ENCODE data around the gene DOK6.
"Not testable (repeated sequence)": the region's sequence is repeated elsewhere in the genome, so short reads cannot be mapped to it uniquely, and the experiment has no call there.

DOK6 gene

GRCh38 chr18:69817335-69817940 lies 416.8 kb downstream of the DOK6 start:
- no peak overlapping the region for H3K4me3 ChIP-seq (ENCODE audit: low read depth, low read length)
- in situ Hi-C loops (cut with HindIII; ENCODE audit: low sequenced_read_pairs) = no loop called here
- TF ChIP-seq CTCF (IDR thresholded peaks at IDR 0.05; ENCODE audit: low read depth, low read length, missing control alignments) = no peak
- peak; percentile 18 for DNase-seq (ENCODE audit: low read depth)

GRCh38 chr18:69819460-69819859 lies 418.8 kb downstream of the DOK6 start:
- in situ Hi-C loops (cut with HindIII; ENCODE audit: low sequenced_read_pairs) = no loop called here
- no peak for TF ChIP-seq CTCF (IDR thresholded peaks at IDR 0.05; ENCODE audit: low read depth, low read length, missing control alignments)
- no peak overlapping the region for H3K4me3 ChIP-seq (ENCODE audit: low read depth, low read length)
- DNase-seq (ENCODE audit: low read depth) = no peak

- no peak overlapping the region for H3K4me3 ChIP-seq (ENCODE audit: low read depth, low read length)
- no peak for DNase-seq (ENCODE audit: low read depth)
- in situ Hi-C loops (cut with HindIII; ENCODE audit: low sequenced_read_pairs) = no loop called here
- no peak for TF ChIP-seq CTCF (IDR thresholded peaks at IDR 0.05; ENCODE audit: low read depth, low read length, missing control alignments)
Observed at GRCh38 chr18:69820538-69820937, 419.9 kb downstream of the DOK6 start.

DNA sequence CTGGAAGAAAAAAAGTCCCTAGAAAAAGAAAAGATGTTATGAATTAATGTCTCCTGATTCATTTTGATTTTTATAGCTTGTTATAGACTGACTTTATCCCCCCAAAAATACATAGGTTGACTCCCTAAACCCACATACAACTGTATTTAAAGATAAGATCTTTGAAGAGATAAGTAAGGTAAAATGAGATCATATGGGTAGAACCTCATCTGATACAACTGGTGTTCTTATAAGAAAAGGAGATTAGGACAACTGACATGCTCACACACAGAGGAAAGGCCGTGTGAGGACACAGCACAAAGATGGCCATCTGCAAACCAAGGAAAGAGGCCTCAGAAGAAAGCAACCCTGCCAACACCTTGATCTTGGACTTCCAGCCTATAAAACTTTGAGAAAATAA lies 429.5 kb downstream of the DOK6 start:
- DNase-seq (ENCODE audit: low read depth) = no peak
- in situ Hi-C loops (cut with HindIII; ENCODE audit: low sequenced_read_pairs) = no loop called here
- no peak for TF ChIP-seq CTCF (IDR thresholded peaks at IDR 0.05; ENCODE audit: low read depth, low read length, missing control alignments)
- H3K4me3 ChIP-seq (ENCODE audit: low read depth, low read length) = no peak overlapping the region

- H3K4me3 ChIP-seq (ENCODE audit: low read depth, low read length); DNase-seq (ENCODE audit: low read depth); in situ Hi-C loops (cut with HindIII; ENCODE audit: low sequenced_read_pairs): not testable (repeated sequence)
Observed at GRCh38 chr18:69834980-69835379, 434.3 kb downstream of the DOK6 start.

- no peak overlapping the region for H3K4me3 ChIP-seq (ENCODE audit: low read depth, low read length)
- no peak for DNase-seq (ENCODE audit: low read depth)
- in situ Hi-C loops (cut with HindIII; ENCODE audit: low sequenced_read_pairs) = no loop called here
- TF ChIP-seq CTCF (IDR thresholded peaks at IDR 0.05; ENCODE audit: low read depth, low read length, missing control alignments) = no peak
Observed at GRCh38 chr18:69838003-69838402, 437.3 kb downstream of the DOK6 start.

DNA sequence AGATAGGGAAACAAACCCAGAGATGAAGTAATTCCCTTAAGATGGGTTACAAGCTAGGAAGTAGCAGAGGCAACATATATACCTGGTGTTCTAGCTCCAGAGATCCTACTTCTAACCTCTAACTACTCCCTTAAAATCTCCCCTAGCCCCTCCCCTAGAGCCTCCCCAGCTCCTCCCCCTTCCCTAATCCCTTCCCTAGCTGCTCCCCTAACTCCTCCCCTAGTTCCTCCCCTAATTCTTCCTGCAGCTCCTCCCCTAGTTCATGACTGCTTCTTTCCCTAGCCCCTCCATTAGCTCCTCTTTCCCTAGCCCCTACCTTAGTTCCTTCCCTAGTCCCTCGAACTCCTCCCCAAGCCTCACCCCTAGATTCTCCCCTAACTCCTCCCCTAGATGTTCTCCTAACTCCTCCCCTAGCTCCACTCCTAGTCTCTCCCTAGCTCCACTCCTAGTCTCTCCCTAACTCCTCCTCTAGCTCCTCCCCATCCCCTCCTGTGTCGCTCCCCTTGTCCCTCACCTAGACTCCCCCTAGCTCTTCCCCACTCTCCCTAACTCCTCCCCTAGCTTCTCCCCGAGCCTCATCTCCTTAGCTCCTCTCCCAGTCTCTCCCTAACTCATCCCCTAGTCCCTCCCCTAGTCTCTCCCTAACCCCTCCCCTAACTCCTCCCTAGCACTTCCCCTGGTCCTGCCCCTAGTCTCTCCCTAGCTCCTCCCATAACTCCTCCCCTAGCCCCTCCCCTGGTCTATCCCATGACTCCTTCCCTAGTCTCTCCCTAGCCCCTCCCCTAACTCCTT lies 438.1 kb downstream of the DOK6 start:
- no peak overlapping the region for H3K4me3 ChIP-seq (ENCODE audit: low read depth, low read length)
- TF ChIP-seq CTCF (IDR thresholded peaks at IDR 0.05; ENCODE audit: low read depth, low read length, missing control alignments) = no peak
- no peak for DNase-seq (ENCODE audit: low read depth)
- in situ Hi-C loops (cut with HindIII; ENCODE audit: low sequenced_read_pairs) = no loop called here
